ENCODE measurements around the gene SLF2.

Gene SLF2

DNA sequence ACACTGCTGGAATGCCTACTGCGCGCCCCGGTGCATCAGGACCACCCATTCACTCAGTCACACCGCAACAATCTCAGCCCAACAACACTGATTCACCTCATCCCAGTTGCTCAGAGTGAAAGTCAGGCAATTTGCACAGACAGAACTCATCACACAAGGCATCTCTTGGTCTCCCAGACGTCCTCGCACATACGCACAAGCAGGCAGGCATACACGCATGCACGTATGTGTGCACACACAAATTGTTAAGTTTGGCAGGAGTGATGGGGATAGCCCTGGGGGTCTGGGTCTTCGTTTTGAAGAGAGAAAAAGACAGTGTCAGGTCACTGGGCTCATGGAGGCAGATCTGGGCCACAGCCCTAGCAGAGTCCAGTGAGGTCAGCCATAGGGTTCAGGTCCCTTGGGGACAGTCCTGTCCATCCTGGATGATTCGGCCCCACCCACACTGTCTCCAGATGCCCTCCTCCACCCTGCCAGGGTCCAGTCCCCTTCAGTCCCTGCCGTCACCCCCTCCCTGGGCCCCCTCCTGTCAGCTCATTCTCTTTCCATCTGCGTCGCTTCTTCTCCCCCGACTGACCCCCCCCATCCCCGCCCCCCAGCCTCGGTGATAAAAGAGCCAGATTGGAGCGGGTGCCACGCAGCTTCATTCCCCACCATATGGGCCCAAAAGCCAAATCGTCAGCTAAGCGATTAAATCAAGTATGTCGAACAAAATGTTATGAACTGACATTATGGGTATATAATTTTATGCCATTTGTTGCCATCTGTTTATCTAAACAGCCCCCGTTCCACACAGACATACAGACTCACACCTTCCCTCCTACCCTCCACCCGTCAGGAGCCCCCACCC is 48.5 kb upstream of the SLF2 start:
- no peaks in the 10 kb centered on the region for H3K9me2 ChIP-seq (ENCODE audit: low read depth, low read length)
- H3K27ac ChIP-seq (ENCODE audit: low read depth, low read length, poor library complexity, severe bottlenecking) = no peak overlapping the region
- H3K4me1 ChIP-seq (ENCODE audit: insufficient read depth, low read length, severe bottlenecking) = no peaks in the 10 kb centered on the region
- H3K27me3 ChIP-seq (ENCODE audit: insufficient read depth, low read length) = no peaks in the 10 kb centered on the region
- TF ChIP-seq, protein P1, sequence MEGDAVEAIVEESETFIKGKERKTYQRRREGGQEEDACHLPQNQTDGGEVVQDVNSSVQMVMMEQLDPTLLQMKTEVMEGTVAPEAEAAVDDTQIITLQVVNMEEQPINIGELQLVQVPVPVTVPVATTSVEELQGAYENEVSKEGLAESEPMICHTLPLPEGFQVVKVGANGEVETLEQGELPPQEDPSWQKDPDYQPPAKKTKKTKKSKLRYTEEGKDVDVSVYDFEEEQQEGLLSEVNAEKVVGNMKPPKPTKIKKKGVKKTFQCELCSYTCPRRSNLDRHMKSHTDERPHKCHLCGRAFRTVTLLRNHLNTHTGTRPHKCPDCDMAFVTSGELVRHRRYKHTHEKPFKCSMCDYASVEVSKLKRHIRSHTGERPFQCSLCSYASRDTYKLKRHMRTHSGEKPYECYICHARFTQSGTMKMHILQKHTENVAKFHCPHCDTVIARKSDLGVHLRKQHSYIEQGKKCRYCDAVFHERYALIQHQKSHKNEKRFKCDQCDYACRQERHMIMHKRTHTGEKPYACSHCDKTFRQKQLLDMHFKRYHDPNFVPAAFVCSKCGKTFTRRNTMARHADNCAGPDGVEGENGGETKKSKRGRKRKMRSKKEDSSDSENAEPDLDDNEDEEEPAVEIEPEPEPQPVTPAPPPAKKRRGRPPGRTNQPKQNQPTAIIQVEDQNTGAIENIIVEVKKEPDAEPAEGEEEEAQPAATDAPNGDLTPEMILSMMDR (IDR thresholded peaks at IDR 0.05; ENCODE audit: low read length) = no peak
- no peak for TF ChIP-seq EZH2 (IDR thresholded peaks at IDR 0.05; ENCODE audit: borderline replicate concordance, low read length)
- H3K36me3 ChIP-seq (ENCODE audit: insufficient read depth, low read length) = no peaks in the 10 kb centered on the region
- no peak overlapping the region for H3K9ac ChIP-seq (ENCODE audit: low read length)
- no peak overlapping the region for H3K4me2 ChIP-seq (ENCODE audit: low read length)
- H3K4me3 ChIP-seq (ENCODE audit: low read depth, low read length, poor library complexity, severe bottlenecking) = no peak overlapping the region
- no peaks in the 10 kb centered on the region for H4K20me1 ChIP-seq (ENCODE audit: insufficient read depth, low read length)
- no peaks in the 10 kb centered on the region for H3K79me2 ChIP-seq (ENCODE audit: insufficient read depth, low read length)
- no peaks in the 10 kb centered on the region for H3F3A ChIP-seq (ENCODE audit: insufficient read depth, low read length)
- H3K9me3 ChIP-seq (ENCODE audit: low read length) = no peaks in the 10 kb centered on the region
- no peak overlapping the region for H2AFZ ChIP-seq (ENCODE audit: low read length)

DNA sequence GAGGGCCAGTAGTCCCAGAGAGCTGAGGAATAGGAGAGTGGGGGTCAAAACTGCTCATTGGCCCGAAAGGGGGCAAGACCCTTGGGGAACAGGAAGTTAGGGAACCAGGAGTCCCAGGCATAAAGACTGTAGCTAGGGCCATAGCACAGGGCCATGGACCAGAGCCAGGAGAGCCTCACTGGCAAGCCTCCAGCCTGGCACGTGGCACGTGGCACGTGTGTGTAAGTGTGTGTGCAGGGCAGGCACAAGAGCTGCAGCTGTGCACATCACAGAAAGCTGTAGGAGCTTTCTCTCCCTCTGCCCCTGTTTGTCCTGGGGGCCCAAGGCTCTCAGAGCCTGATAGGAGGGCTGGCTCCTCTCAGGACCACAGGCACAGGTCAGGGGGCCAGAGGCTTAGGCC is 47.8 kb upstream of the SLF2 start:
- H3F3A ChIP-seq (ENCODE audit: insufficient read depth, low read length) = no peaks in the 10 kb centered on the region
- no peak overlapping the region for H3K27ac ChIP-seq (ENCODE audit: low read depth, low read length, poor library complexity, severe bottlenecking)

DNA sequence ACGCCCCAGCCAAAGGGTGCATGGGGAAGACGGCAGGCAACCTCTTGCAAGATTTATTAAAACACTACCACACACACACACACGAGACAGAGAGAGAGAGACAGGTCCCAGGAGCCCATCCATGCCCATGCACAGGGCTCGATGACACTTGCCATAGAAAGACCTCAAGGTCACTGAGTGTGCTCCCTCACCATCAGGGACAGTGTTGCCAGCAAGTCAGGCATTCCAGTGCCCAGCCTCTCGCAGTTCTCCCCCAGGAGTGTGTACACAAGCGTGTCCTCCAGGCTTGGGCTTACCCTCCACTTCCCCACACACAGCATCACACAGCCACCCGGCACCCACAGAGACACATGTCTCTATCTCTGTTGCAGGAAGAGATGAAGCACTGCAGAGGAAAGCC is 46.8 kb upstream of the SLF2 start:
- Histone ChIP-seq H3K79me2 (ENCODE audit: insufficient read depth, low read length) (no peaks in the 10 kb centered on the region), H3K4me3 (ENCODE audit: low read depth, low read length, poor library complexity, severe bottlenecking) (no peak overlapping the region), H3K27me3 (ENCODE audit: insufficient read depth, low read length) (no peaks in the 10 kb centered on the region), H2AFZ (ENCODE audit: low read length) (no peak overlapping the region), H4K20me1 (ENCODE audit: insufficient read depth, low read length) (no peaks in the 10 kb centered on the region), H3K9me3 (ENCODE audit: low read length) (no peaks in the 10 kb centered on the region), H3K9me2 (ENCODE audit: low read depth, low read length) (no peaks in the 10 kb centered on the region), H3K4me1 (ENCODE audit: insufficient read depth, low read length, severe bottlenecking) (no peaks in the 10 kb centered on the region), H3K36me3 (ENCODE audit: insufficient read depth, low read length) (no peaks in the 10 kb centered on the region), H3K9ac (ENCODE audit: low read length) (no peak overlapping the region), H3K4me2 (ENCODE audit: low read length) (no peak overlapping the region), H3K27ac (ENCODE audit: low read depth, low read length, poor library complexity, severe bottlenecking) (no peak overlapping the region), H3F3A (ENCODE audit: insufficient read depth, low read length) (no peaks in the 10 kb centered on the region)
- TF ChIP-seq, protein P1 (IDR thresholded peaks at IDR 0.05; ENCODE audit: low read length) = no peak
- no peak for TF ChIP-seq EZH2 (IDR thresholded peaks at IDR 0.05; ENCODE audit: borderline replicate concordance, low read length)

More for the DNA sequence above, 47.8 kb upstream of the SLF2 start:
- Histone ChIP-seq H3K9me3 (ENCODE audit: low read length) (no peaks in the 10 kb centered on the region), H3K4me3 (ENCODE audit: low read depth, low read length, poor library complexity, severe bottlenecking) (no peak overlapping the region), H3K4me1 (ENCODE audit: insufficient read depth, low read length, severe bottlenecking) (no peaks in the 10 kb centered on the region), H3K9ac (ENCODE audit: low read length) (no peak overlapping the region), H3K27me3 (ENCODE audit: insufficient read depth, low read length) (no peaks in the 10 kb centered on the region), H3K36me3 (ENCODE audit: insufficient read depth, low read length) (no peaks in the 10 kb centered on the region), H2AFZ (ENCODE audit: low read length) (no peak overlapping the region), H3K79me2 (ENCODE audit: insufficient read depth, low read length) (no peaks in the 10 kb centered on the region), H4K20me1 (ENCODE audit: insufficient read depth, low read length) (no peaks in the 10 kb centered on the region), H3K9me2 (ENCODE audit: low read depth, low read length) (no peaks in the 10 kb centered on the region), H3K4me2 (ENCODE audit: low read length) (no peak overlapping the region)
- TF ChIP-seq EZH2 (IDR thresholded peaks at IDR 0.05; ENCODE audit: borderline replicate concordance, low read length) = no peak
- TF ChIP-seq, protein P1 (IDR thresholded peaks at IDR 0.05; ENCODE audit: low read length) = no peak
